Brain pericyte (primary cell): ENCODE data around the gene BAIAP3.

Experiments used
- DNase-seq: peaks from one replicate; pipeline ENCODE4 v3.0.0-alpha.2; 2012; ENCODE audit warnings: low read depth, low spot score

Gene BAIAP3

DNA sequence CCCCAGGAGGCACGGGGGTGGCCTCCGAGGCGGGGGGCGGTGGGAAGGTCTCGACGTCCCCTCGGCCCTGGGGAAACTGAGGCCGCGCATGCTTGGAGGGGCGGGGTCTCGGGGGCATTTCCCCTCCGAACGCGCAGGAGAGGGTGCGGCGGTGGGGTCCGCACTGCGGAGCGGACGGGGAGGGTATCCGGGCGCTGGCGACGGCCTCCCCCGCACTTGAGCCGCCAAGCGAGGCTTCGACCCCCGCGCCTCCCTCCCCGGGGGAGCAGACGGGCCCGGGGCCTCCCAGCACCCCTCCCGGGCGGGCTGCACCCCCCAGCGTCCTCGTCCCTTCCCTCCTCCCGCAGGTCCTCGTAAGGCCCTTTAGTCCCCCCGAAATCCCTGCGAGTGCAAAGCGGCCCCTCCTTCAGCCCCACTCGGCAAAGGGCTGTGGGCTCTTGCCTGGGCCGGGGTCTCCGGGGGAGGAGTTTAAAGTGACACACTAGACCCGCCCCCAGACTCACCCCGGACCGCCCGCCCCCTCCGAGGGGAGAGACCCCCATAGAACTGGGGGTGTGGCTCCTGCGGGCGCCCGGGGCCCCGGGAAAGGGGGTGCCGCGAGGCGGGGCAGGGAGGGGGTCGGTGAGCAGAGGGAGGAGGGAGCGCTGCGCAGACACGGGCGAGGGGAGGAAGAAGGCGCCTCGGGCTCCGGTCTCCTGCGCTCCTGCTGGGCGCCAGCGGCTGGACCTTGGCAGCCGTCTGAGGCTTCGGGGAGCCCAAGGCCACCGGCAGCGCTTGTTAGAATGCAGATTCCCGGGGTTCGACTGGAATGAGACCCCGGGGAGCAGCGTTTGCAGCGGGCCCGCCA is 632 bp downstream of the BAIAP3 start:
- DNase-seq = no peak

DNA sequence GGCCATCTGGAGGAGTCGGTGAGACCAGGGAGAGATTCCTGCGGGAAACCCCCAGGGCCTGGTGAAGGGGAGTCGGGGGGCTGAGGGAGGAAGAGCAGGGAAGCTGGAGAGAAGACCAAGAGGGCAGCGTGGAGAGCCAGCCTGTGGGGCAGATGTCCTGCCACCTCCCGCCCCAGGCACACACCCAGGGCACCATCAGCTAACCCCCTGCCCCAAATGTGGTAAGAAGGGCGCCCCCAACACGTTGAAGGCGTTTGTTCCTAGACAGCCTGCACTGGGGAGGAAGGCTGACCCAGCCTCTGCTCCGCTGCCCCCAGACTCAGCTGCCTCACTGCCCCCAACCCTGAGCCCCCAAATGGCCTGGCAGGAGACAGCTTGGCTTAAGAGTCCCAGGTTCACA is 1.3 kb downstream of the BAIAP3 start:
- DNase-seq = no peak

DNA sequence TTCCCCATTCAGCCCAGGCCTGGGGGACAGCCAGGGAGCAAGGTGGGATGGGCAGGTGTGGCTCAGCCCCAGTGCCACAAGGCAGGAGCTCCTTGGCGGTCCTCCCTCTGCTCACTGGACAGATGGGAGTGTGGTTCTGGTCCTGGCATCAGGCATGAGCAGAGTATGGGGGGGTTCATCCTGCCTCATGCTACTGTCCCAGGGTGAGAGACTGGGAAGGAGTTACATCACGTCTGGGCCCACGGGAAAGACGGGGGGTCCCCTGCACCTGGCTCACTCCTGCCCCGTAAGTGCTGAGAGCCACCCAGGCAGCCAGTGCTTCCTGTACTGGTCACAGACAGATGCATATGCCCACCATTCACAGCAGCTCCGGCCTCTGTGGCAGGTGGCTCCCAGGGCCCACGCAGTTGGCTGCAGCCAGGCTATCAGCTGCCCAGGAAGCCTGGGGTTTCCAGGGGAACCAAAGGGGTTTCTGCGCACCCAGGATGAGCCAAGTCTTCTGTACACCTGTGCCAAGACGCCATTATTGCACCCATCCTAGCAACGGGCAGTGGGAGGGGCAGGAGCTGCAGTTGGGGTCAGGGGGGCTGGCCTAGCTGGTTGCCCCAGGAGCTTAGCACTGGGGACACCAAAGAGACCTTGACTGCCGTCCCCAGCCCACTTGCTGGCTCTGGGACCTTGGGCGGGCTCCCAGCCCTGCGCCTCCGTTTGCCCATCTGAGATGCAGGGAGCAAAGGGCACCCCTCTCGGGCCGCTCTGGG is 1.9 kb downstream of the BAIAP3 start:
- DNase-seq = no peak

DNA sequence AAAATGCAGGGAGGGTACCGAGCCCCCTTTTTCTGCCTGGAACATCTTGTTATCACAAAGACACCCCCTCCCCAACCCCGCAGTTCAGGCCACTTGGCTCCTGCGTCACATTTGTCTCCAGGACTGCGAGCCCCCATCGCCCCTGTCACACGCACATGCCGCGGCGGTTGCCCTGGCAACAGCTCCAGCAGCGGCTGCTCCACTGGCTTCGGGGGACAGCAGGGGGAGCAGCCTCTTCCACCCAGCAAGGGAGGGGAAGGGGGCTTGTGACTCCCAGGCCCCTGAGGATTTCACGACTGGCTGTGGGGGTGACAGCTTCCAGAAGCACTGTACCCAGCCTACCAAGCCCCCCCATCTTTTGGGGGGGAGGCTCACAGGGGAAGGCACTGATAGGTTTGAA is 2.6 kb downstream of the BAIAP3 start:
- DNase-seq = no peak

DNA sequence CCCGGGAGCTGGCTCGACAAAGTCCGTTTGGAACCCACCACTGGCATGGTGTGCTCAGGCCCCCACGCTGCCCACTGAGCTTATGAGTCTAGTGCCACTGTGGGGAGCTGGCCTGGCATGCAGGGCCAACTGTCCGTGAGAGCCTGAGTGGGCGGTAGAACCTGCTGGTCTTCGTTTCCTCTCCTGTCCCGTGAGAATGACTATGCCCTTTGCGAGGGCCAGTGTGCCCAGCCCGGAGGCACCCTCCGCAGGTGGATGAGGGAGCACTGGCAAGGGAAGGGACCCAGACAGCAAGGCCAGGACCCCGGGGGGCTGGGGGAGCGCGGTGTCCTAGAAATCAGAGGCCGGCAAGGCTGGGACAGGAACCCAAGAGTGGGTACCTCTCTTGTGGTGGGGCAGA is 3.2 kb downstream of the BAIAP3 start:
- no peak for DNase-seq

DNA sequence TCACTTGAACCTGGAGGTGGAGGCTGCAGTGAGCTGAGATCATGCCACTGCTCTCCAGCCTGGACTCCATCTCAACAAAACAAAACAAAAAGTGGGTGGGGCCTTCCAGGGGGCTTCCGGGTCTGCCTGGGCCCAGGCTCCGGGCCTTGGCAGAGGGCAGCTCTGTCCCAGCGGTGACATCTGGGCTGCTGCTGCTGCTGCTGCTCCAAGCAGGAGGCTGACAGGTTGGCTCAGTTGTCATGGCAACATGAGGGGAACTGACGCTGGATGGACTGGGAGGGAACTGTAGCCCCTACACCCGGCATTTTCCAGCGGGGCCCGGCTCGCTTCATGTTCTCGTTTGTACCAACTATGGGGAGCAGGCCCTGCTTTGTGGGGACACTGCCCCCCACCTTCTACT is 4.0 kb downstream of the BAIAP3 start:
- DNase-seq = no peak

DNA sequence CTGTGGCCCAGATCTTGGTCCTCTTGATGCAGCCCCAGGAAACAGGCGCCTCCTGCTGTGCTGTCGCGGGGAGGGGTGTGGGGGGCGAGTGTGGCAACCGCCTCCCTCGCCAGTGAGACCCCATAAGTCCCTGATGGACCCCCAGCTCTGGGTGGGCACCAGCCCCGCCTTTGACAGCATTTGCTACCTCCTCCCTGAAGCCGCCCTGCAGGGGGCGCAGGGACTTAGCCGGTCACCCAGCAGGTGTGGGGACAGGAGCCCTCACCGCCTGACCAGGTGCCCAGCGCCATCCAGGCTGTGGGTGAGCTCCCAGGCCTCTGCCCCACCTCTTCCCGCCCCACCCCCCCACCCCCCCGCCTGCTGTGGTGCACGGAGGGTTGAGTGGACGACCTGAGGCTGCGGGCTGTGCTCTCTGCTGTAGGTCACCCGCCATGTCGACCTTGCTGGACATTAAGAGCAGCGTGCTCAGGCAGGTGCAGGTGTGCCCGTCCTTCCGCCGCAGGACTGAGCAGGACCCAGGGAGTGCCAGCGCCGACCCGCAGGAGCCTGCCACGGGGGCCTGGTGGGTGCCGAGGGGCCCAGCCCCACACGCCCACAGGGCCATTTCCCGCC is 4.8 kb downstream of the BAIAP3 start:
- DNase-seq = no peak

DNA sequence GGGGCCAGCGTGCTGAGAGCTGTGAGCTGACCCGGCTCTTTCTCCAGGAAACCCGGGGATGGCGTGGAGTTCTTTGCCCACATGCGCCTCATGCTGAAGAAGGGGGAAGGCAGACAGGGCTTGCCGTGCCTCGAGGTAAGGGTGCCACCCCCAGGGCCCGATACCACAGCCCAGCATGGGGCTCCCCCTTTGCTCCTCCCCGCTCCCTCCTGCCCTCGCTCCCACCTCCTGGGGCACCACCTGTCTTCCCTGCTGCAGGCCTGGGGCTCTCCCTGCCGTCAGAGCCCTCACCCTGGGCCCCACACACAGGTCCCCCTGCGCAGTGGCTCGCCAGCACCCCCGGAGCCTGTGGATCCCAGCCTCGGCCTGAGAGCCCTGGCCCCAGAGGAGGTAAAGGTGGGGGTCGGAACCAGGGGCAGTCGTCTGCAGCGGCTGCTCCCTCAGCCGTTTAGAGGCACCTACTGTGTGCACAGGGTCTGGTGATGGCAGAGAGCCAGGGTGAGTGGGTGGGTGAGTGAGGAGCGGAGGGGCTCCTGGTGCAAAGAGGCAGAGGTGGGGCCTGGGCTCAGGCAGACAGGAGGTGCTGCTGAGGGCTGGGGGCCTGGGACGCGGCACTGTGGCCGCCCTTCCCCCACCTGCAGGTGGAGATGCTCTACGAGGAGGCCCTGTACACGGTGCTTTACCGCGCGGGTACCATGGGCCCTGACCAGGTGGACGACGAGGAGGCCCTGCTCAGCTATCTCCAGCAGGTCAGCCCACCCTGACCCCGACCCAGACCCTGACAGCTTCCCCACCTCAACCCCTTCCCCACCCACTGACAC is 5.6 kb downstream of the BAIAP3 start:
- no peak for DNase-seq

DNA sequence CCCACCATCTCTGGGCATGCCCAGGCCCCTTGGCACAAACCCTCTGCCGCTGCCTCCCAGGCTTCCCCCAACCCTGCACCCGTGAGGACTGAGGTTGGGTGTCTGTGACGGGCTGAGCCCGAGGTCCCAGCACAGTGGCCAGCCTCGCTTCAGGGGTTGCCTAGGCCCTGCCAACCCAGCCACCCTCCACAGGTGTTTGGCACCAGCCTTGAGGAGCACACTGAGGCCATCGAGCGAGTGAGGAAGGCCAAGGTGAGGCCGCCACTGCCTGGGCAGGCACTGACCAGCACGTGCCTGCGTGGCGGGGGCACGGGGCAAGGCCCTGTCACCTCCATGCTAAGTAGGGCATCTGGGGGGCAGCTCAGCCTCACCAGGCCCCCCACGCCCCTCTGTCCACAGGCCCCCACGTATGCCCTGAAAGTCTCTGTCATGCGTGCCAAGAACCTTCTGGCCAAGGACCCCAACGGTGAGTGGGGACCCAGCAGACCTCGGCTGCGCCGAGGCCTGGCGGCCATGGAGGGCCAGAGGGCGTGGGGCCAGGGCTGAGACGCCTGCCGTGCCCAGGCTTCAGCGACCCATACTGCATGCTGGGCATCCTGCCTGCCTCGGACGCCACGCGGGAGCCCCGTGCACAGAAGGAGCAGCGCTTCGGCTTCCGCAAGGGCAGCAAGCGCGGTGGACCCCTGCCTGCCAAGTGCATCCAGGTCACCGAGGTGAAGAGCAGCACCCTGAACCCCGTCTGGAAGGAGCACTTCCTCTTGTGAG is 7.5 kb downstream of the BAIAP3 start:
- no peak for DNase-seq

DNA sequence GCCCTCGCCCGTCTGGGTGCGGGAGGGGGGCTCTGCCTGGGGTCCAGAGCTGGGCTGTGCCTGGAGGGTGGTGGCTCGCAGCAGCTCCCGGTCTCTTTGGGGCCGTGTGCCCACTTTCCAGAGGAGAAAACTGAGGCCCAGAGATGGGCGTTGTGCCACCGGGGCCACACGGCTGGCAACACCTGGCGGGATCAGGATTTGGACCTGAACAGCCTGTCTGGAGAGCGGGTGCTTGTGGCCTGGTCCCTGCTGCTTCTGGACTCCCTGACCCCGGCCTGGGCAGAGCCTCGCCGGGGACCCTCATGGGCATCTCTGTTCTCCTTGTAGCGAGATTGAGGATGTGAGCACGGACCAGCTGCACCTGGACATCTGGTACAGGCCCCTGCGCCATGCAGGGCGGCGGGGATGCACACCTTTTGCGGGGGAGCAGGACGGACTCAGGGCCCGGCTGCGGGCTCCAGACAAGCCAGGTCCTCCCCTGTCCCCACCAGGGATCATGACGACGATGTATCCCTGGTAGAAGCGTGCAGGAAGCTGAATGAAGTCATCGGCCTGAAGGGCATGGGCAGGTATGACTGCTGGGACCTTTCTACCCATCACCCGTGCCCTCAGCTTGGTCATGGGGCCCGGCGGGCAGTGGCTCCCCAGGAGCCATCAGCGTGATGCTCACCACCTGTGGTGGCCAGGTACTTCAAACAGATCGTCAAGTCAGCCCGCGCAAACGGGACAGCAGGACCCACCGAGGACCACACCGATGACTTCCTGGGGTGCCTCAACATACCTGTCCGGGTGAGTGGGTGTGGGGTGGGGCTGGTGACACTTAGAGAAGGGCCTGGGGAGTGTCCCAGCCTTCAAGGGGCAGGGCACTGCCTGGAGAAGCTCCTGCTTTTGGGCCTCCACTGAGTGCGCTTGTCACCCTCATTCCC is 8.3 kb downstream of the BAIAP3 start:
- no peak for DNase-seq

DNA sequence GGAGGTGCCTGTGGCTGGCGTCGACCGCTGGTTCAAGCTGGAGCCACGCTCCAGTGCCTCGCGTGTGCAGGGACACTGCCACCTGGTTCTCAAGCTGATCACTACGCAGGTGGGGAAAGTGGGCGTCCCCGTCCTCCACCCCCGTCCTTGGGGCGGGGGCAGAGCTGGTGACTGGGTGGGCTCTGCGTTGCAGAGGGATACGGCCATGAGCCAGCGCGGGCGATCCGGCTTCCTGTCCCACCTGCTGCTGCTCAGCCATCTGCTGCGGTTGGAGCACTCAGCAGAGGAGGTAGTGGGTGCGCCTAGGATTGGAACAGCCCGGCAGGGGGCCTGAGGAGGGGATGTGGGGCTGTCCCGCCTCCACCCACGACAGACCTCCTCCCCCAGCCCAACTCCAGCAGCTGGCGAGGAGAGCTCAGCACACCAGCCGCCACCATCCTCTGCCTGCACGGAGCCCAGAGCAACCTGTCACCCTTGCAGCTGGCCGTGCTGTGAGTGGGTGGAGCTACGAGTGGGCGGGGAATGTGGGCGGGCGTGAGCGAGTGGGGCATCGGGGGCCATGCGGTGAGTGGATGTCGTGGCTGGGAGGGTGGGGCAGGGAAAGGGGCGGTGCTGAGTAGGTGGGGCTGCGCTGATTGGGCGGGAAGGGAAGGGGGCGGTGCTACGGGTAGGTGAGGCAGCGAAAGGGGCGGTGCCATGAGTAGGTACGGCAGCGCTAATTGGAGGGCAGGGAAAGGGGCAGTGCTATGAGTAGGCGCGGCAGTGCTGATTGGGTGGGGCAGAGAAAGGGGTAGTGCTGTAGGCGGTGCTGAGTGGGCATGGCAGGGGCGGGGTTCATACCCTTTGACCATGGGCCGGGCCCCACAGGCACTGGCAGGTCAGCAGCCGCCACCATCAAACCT is 9.3 kb downstream of the BAIAP3 start:
- DNase-seq = no peak

DNA sequence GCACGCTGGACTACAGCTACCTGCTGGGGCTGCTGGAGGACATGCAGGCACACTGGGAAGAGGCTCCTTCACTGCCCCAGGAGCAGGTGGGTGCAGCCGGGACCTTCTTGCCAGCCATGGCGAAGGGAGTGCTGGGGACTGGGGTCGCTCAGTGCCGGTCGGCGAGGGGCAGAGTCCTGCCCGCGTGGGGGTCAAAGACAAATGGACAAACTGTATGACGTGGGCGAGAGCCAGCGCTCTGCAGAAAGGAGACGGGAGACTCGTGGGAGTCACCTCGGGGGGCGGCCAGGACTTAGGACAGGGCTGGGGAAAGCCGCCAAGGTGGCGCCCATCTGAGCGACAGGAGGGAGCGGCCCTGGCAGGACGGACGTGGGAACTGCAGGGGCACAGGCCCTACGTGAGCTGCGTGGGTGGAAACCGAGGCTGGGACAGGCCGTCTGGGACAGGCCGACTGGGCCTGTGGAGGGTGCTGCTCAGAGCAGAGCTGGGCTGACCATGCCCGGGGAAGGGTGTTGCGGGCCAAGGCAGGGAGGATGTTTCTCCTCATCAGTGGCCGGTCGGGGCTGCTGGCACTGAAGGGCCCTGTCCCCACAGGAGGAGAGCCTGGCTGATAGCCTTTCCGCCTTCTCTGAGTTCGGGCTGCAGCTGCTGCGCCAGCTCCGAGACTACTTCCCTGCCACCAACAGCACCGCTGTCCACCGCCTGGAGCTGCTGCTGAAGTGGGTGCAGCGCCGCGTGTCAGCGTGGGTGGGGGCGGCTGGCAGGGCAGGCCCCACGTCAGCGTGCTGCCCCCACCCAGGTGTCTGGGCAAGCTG is 10.2 kb downstream of the BAIAP3 start:
- no peak for DNase-seq

DNA sequence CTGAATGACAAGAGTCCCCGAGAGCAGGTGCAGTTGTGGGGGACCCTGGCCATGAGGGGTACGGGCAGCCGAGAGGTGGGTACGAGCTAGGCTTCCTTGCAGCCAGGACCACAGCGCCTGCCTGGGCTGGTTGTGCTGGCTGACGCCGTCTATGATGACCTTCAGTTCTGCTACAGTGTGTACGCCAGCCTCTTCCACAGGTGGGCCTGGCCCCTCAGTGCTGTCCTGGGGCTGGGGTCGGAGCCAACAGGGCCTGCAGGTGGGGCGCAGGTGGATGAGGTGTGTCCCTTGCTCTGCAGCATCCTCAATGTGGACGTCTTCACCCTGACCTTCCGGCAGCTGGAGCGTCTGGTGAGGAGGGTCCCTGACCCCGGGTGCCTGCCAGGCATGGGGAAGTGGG is 11.1 kb downstream of the BAIAP3 start:
- DNase-seq = no peak

DNA sequence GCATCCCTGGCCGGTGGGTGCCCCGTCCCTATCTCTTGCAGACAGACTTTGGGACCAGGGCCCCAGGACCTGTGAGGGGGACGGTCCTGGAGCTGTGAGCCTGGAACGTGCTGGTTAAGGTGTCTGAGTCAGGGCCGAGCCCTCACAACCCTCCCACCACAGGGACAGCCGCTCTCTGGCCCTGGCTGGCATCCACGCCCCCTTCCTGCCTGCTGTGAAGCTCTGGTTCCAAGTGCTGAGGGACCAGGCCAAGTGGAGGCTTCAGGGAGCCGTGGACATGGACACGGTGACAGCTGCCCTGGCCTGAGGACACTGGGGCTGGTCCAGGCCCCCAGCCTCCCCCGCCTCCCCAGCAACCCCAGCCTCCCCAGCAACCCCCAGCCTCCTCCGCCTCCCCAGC is 11.6 kb downstream of the BAIAP3 start:
- DNase-seq = no peak

DNA sequence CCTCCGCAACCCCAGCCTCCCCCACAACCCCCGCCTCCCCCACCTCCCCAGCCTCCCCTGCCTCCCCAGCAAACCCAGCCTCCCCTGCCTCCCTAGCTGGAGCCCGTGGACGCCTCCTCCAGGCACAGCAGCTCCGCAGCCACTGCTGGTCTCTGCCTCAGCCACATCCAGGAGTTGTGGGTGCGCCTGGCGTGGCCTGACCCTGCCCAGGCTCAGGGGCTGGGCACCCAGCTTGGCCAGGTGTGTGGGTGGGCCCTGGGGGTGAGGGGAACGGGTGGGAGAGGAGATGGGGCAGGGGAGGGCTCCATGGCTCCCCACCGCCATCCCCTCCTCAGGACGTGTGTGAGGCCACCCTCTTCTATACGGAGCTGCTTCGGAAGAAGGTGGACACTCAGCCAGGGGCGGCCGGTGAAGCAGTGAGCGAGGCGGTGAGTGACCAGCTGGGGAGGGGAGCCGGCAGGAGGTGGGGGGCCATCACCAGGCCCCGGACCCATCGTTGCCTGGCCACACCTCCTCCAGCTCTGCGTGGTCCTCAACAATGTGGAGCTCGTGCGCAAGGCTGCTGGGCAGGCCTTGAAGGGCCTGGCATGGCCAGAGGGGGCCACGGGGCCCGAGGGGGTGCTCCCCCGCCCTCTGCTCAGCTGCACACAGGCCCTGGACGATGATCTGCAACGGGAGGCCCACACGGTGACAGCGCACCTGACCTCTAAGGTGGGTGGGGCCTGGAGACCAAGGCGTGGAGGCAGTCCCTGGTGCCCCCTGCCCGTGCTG is 12.4 kb downstream of the BAIAP3 start:
- no peak for DNase-seq

DNA sequence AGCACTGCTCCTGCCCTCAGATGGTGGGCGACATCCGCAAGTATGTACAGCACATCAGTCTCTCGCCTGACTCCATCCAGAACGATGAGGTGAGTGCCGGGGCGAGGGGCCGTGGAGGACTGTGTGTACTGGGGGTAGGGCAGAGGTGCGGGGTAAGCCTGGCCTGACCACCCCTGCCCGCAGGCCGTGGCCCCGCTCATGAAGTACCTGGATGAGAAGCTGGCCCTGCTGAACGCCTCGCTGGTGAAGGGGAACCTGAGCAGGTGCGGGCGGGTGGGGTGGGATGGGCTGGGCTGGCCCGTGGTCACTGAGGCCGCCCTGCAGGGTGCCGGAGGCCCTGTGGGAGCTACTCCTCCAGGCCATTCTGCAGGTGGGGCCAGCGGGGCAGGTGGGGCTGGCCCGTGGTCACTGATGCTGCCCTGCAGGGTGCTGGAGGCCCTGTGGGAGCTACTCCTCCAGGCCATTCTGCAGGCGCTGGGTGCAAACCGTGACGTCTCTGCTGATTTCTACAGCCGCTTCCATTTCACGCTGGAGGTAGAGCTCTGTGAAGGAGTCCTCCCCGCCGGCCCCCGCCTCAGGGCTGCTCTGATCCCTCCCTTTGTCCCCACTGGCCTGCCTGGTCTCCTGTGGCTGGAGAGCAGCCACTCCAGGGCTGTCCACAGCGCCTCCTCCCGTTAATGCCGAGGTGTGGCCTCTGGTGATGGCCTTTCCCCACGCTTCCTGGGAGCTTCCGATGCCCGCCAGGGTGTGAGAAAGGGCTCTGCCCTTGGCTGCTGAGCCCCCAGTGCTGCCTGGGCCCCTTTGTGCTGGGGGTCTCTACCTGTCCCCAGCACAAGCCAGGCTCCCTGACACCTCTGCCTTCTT is 13.2 kb downstream of the BAIAP3 start:
- DNase-seq = no peak
